ENCODE results near the gene PRX.
A peak's percentile ranks its signal among the peaks of the same experiment; 100 is the strongest.

Gene PRX

GRCh38 chr19:40348961-40349507 lies 64.1 kb downstream of the PRX start:
- Mint-ChIP-seq H3K36me3 (peaks cover 6% of the 10 kb centered on the region), H3K27me3 (no peaks in the 10 kb centered on the region), H3K4me3 (peak overlapping the region; percentile 84), H3K9me3 (no peaks in the 10 kb centered on the region), H3K27ac (peak overlapping the region; percentile 76), H3K4me1 (peaks cover 16% of the 10 kb centered on the region)
- ATAC-seq = no peak

- Mint-ChIP-seq H3K4me1 (peaks cover 20% of the 10 kb centered on the region), H3K27ac (peak within 1 kb of the TSS; percentile 76), H3K4me3 (peak within 1 kb of the TSS; percentile 84), H3K36me3 (peaks cover 6% of the 10 kb centered on the region), H3K27me3 (no peaks in the 10 kb centered on the region), H3K9me3 (no peaks in the 10 kb centered on the region)
- ATAC-seq = peak; percentile 99
These were observed 64.9 kb downstream of the PRX start, which contains the start of the genes C19orf47 and PLD3 for GRCh38 chr19:40348125-40348913. TSS of gene C19orf47 (minus strand) at chr19:40348397. CDS start at chr19:40341857, 6,540 bp downstream. TSS of gene PLD3 (plus strand) at chr19:40348695. CDS start at chr19:40366484, 17,789 bp downstream.

GRCh38 chr19:40344422-40344821 lies 68.8 kb downstream of the PRX start:
- Mint-ChIP-seq H3K27ac (no peak overlapping the region), H3K9me3 (no peaks in the 10 kb centered on the region), H3K27me3 (no peaks in the 10 kb centered on the region), H3K4me1 (peaks cover 19% of the 10 kb centered on the region), H3K36me3 (peaks cover 15% of the 10 kb centered on the region), H3K4me3 (no peak overlapping the region)
- no peak for ATAC-seq
